GM20431 (cell line): ENCODE measurements around the gene DDX10.
"Not testable (repeated sequence)": the region's sequence is repeated elsewhere in the genome, so short reads cannot be mapped to it uniquely, and the experiment has no call there.

Experiments
- in situ Hi-C: fragments of 300-500 bp; cut with MseI, MboI; formaldehyde crosslinking; loops from one replicate; pipeline ENCODE4 v1.15.0; 2020; ENCODE audit warnings: low sequenced_read_pairs; ENCODE audit not compliant: unreplicated experiment

Gene DDX10

GRCh38 chr11:108708173-108708572 lies 43.3 kb downstream of the DDX10 start:
- in situ Hi-C loops, result no loop called here

- in situ Hi-C loops, result no loop called here
These were observed 44.9 kb downstream of the DDX10 start for GRCh38 chr11:108709741-108710140.

GRCh38 chr11:108713076-108713790 lies 48.4 kb downstream of the DDX10 start:
- in situ Hi-C loops, result no loop called here

GRCh38 chr11:108715239-108715638 lies 50.4 kb downstream of the DDX10 start:
- in situ Hi-C loops, result no loop called here

GRCh38 chr11:108718466-108718865 lies 53.6 kb downstream of the DDX10 start:
- in situ Hi-C loops, result no loop called here

- in situ Hi-C loops, result no loop called here
These were observed 60.3 kb downstream of the DDX10 start for GRCh38 chr11:108724974-108725689.

- in situ Hi-C loops, result no loop called here
These were observed 61.4 kb downstream of the DDX10 start for GRCh38 chr11:108726077-108726800.

- in situ Hi-C loops, result no loop called here
These were observed 62.8 kb downstream of the DDX10 start for GRCh38 chr11:108727665-108728064.

- in situ Hi-C loops, result no loop called here
These were observed 64.5 kb downstream of the DDX10 start for GRCh38 chr11:108729227-108729871.

- in situ Hi-C loops, result no loop called here
These were observed 67.5 kb downstream of the DDX10 start for GRCh38 chr11:108732395-108732794.

- in situ Hi-C loops, result no loop called here
These were observed 68.7 kb downstream of the DDX10 start for GRCh38 chr11:108733479-108734116.

- in situ Hi-C loops, result no loop called here
These were observed 69.4 kb downstream of the DDX10 start for GRCh38 chr11:108734283-108734682.

GRCh38 chr11:108734956-108735559 lies 70.2 kb downstream of the DDX10 start:
- in situ Hi-C loops, result no loop called here

GRCh38 chr11:108740132-108740531 lies 75.3 kb downstream of the DDX10 start:
- in situ Hi-C loops, result not testable (repeated sequence)

- in situ Hi-C loops, result no loop called here
These were observed 79.0 kb downstream of the DDX10 start for GRCh38 chr11:108743851-108744250.

- in situ Hi-C loops, result no loop called here
These were observed 84.1 kb downstream of the DDX10 start for GRCh38 chr11:108748968-108749367.

- in situ Hi-C loops, result no loop called here
These were observed 86.6 kb downstream of the DDX10 start for GRCh38 chr11:108751444-108751843.

- in situ Hi-C loops, result no loop called here
These were observed 87.5 kb downstream of the DDX10 start for GRCh38 chr11:108752297-108752751.

- in situ Hi-C loops, result no loop called here
These were observed 90.2 kb downstream of the DDX10 start for GRCh38 chr11:108754901-108755625.
